Gastrocnemius medialis (tissue), 4 donors: ENCODE results near the gene FNDC3B. TPM values are rescaled to one million over a fixed set of nuclear protein-coding genes. Genes with fewer than 3 reads are reported as not detected.

Experiments used
- ATAC-seq, 2 donors: fragments of 150-250 bp; one replicate each; pipeline ENCODE4 v1.9.1; 2016
- DNase-seq, 2 donors: peaks; one replicate each; pipeline ENCODE4 v3.0.0-alpha.2; 2019
- H3K27ac ChIP-seq, 4 donors: fragments of 200-600 bp; sonication (generic); 1 replicate in 1 of 4; 2 replicates in 3 of 4; pipeline ENCODE4 v1.5.1; 2016 to 2018; ENCODE audit warnings: mild to moderate bottlenecking in 2 of 4, moderate library complexity in 1 of 4
- H3K27me3 ChIP-seq, 3 donors: fragments of 200-600 bp; sonication (generic) in 2 of 3; 1 replicate in 1 of 3; 2 replicates in 2 of 3; pipeline versions ENCODE4 v1.5.1 to v1.6.0; 2016 to 2019; ENCODE audit warnings: mild to moderate bottlenecking in 1 of 3, moderate library complexity in 1 of 3
- H3K36me3 ChIP-seq, 2 donors: fragments of 200-600 bp; sonication (generic) in 1 of 2; one replicate each; pipeline ENCODE4 v1.5.1; 2017 to 2018
- H3K4me1 ChIP-seq, 2 donors: fragments of 200-600 bp; sonication (generic) in 1 of 2; one replicate each; pipeline ENCODE4 v1.5.1; 2016 to 2017; ENCODE audit warnings: mild to moderate bottlenecking in 2 of 2
- H3K4me3 ChIP-seq, 4 donors: fragments of 200-600 bp; sonication (generic) in 3 of 4; 1 replicate in 1 of 4; 2 replicates in 3 of 4; pipeline ENCODE4 v1.5.1; 2016 to 2019; ENCODE audit warnings: mild to moderate bottlenecking in 2 of 4
- H3K9me3 ChIP-seq, 3 donors: fragments of 200-600 bp; sonication (generic) in 2 of 3; 1 replicate in 1 of 3; 2 replicates in 2 of 3; pipeline ENCODE4 v1.5.1; 2016 to 2019
- CTCF ChIP-seq, 5 experiments: fragments of 450-650 bp in 3 of 5; fragments of 200-600 bp in 2 of 5; sonication (generic) in 2 of 5; IDR thresholded peaks in 4 of 5; conservative IDR thresholded peaks in 1 of 5; 1 replicate in 4 of 5; 2 replicates in 1 of 5; pipeline ENCODE4 v1.5.1; 2016 to 2019; ENCODE audit warnings: antibody characterized with exemption in 5 of 5, mild to moderate bottlenecking in 3 of 5, moderate library complexity in 3 of 5
- POLR2A ChIP-seq, 2 donors: fragments of 450-650 bp; IDR thresholded peaks; one replicate each; pipeline ENCODE4 v1.6.1; 2017; ENCODE audit warnings: antibody characterized with exemption in 2 of 2, mild to moderate bottlenecking in 2 of 2, moderate library complexity in 2 of 2
- in situ Hi-C, 4 donors: fragments of 200-750 bp; cut with MboI; loops; one replicate each; pipeline versions ENCODE4 v1.15.0 to v1.8.0; 2017; ENCODE audit warnings: low sequenced_read_pairs in 4 of 4
- intact Hi-C: fragments of 100-400 bp; cut with DNase I; formaldehyde crosslinking; loops from one replicate; pipeline ENCODE4 v1.15.1; 2023; ENCODE audit warnings: low total_unique reads
- total RNA-seq, 4 donors: library from RNA; depleted of rRNA; stranded (reverse); fragments of >200 nt; gene quantifications; one replicate each; pipeline versions ENCODE4 v1.1.0 to v1.2.3, GENCODE V29; 2016

The FNDC3B gene
- total RNA-seq, 4 donors from 2014 or later: 42.5 to 110 (median 74.2) TPM

GRCh38 chr3:172447611-172448579 is 408.5 kb downstream of the FNDC3B start, which contains the start of gene GHSR:
Gene GHSR, minus strand, starts transcription at chr3:172448456. Its CDS starts 43 bp downstream, at chr3:172448413.
- ATAC-seq (no peak), DNase-seq (no peak)
- H3K9me3 ChIP-seq: no peaks in the 10 kb centered on the region
- intact Hi-C loops (no loop called here), in situ Hi-C loops (no loop called here)
- no peak within 1 kb of the TSS for H3K27ac ChIP-seq
- H3K4me1 ChIP-seq: no peaks in the 10 kb centered on the region
- no peaks in the 10 kb centered on the region for H3K36me3 ChIP-seq
- TF ChIP-seq POLR2A (IDR thresholded peaks at IDR 0.05) (no peak), CTCF (IDR thresholded peaks at IDR 0.05 in 4 of 5, conservative IDR thresholded peaks at IDR 0.05 in 1 of 5) (no peak)
- no peak within 1 kb of the TSS for H3K4me3 ChIP-seq
- H3K27me3 ChIP-seq: peaks cover 43 to 51% (median 47%) of the 10 kb centered on the region in 3 donors

GRCh38 chr3:172448661-172449465 is 409.5 kb downstream of the FNDC3B start:
- TF ChIP-seq CTCF (IDR thresholded peaks at IDR 0.05 in 4 of 5, conservative IDR thresholded peaks at IDR 0.05 in 1 of 5) (no peak), POLR2A (IDR thresholded peaks at IDR 0.05) (no peak)
- intact Hi-C loops (no loop called here), in situ Hi-C loops (no loop called here)
- no peaks in the 10 kb centered on the region for H3K4me1 ChIP-seq
- no peak for ATAC-seq
- H3K27ac ChIP-seq: no peak overlapping the region
- peaks cover 43 to 51% (median 47%) of the 10 kb centered on the region in 3 donors for H3K27me3 ChIP-seq
- H3K9me3 ChIP-seq: no peaks in the 10 kb centered on the region
- H3K4me3 ChIP-seq: no peak overlapping the region
- no peak for DNase-seq
- H3K36me3 ChIP-seq: no peaks in the 10 kb centered on the region

GRCh38 chr3:172449466-172450149 is 410.2 kb downstream of the FNDC3B start:
- Histone ChIP-seq H3K27ac (no peak overlapping the region), H3K27me3 (peaks cover 43 to 51% (median 47%) of the 10 kb centered on the region in 3 donors), H3K36me3 (no peaks in the 10 kb centered on the region), H3K9me3 (no peaks in the 10 kb centered on the region), H3K4me3 (peak overlapping the region in 1 of 4 donors; percentile 6), H3K4me1 (no peaks in the 10 kb centered on the region)
- no peak for DNase-seq
- intact Hi-C loops (no loop called here), in situ Hi-C loops (no loop called here)
- no peak for ATAC-seq
- TF ChIP-seq CTCF (IDR thresholded peaks at IDR 0.05 in 4 of 5, conservative IDR thresholded peaks at IDR 0.05 in 1 of 5) (no peak), POLR2A (IDR thresholded peaks at IDR 0.05) (no peak)

Other genes with a start within 250 kb of the FNDC3B start
- 1 to 10 TPM; 1.9 to 5.6 (median 4.6) TPM for gene PLD1, start 229.1 kb upstream of the FNDC3B start, total RNA-seq
- not detected for gene TMEM212, start 196.2 kb upstream of the FNDC3B start, total RNA-seq